Retinal pigment epithelial cell (primary cell): ENCODE data around the gene ACTG2.
A peak's percentile ranks its signal among the peaks of the same experiment; 100 is the strongest.

Experiments
- DNase-seq: peaks from one replicate; pipeline ENCODE4 v3.0.0-alpha.2; 2010; ENCODE audit warnings: low read depth
- H3K4me3 ChIP-seq: 2 replicates; pipeline ENCODE4 v1.5.1; 2011; ENCODE audit warnings: mild to moderate bottlenecking, low read length, control low read depth, moderate library complexity
- CTCF ChIP-seq: conservative IDR thresholded peaks from 2 replicates; pipeline ENCODE4 v1.5.1; 2011; ENCODE audit warnings: low read depth, low read length, control low read depth, inconsistent platforms

ACTG2 gene

GRCh38 chr2:73916666-73917065 is 23.9 kb downstream of the ACTG2 start:
- no peak for TF ChIP-seq CTCF
- H3K4me3 ChIP-seq: no peak overlapping the region
- DNase-seq: no peak

GRCh38 chr2:73917296-73917695 is 24.5 kb downstream of the ACTG2 start:
- H3K4me3 ChIP-seq: no peak overlapping the region
- TF ChIP-seq CTCF: no peak
- DNase-seq: no peak

GRCh38 chr2:73917696-73918207 is 24.9 kb downstream of the ACTG2 start:
- TF ChIP-seq CTCF: no peak
- no peak overlapping the region for H3K4me3 ChIP-seq
- DNase-seq: no peak

- no peak for DNase-seq
- TF ChIP-seq CTCF: no peak
- H3K4me3 ChIP-seq: no peak overlapping the region
Measured at GRCh38 chr2:73918856-73919255, 26.0 kb downstream of the ACTG2 start.

- no peak for TF ChIP-seq CTCF
- no peak for DNase-seq
- H3K4me3 ChIP-seq: no peak overlapping the region
Measured at GRCh38 chr2:73919596-73920228, 26.9 kb downstream of the ACTG2 start.

- DNase-seq: no peak
- TF ChIP-seq CTCF: peak; percentile 41
- no peak overlapping the region for H3K4me3 ChIP-seq
Measured at GRCh38 chr2:73920577-73921545, 28.1 kb downstream of the ACTG2 start.
